HEK293T (cell line): ENCODE measurements around the gene SLC28A3.
"Not testable (repeated sequence)": the region's sequence is repeated elsewhere in the genome, so short reads cannot be mapped to it uniquely, and the experiment has no call there.

ENCODE experiments used
- CTCF ChIA-PET: fragments of 350-600 bp; formaldehyde crosslinking; extraction: SDS; loops from one replicate; lab custom pipeline; 2021; ENCODE audit warnings: antibody characterized with exemption, inconsistent platforms; lab: Yijun Ruan, JAX
- POLR2A ChIA-PET: fragments of 350-600 bp; formaldehyde crosslinking; extraction: SDS; loops from one replicate; lab custom pipeline; 2020; ENCODE audit warnings: antibody characterized with exemption, inconsistent platforms; lab: Yijun Ruan, JAX
- DNase-seq: peaks from one replicate; pipeline ENCODE4 v3.0.0; 2012; ENCODE audit warnings: mixed read lengths; ENCODE audit errors: extremely low spot score
- ARNT ChIP-seq: fragments of 450-650 bp; IDR thresholded peaks from 2 replicates; pipeline ENCODE4 v1.6.1; 2017; ENCODE audit warnings: mild to moderate bottlenecking
- BHLHE40 ChIP-seq: fragments of 450-650 bp; IDR thresholded peaks from 2 replicates; pipeline ENCODE4 v1.6.1; 2016; ENCODE audit warnings: mild to moderate bottlenecking, moderate library complexity, borderline replicate concordance
- CTBP1 ChIP-seq: fragments of 450-650 bp; IDR thresholded peaks from 2 replicates; pipeline ENCODE4 v1.6.1; 2016; ENCODE audit warnings: borderline replicate concordance
- ELF4 ChIP-seq: fragments of 450-650 bp; IDR thresholded peaks from 2 replicates; pipeline ENCODE4 v1.6.1; 2017; ENCODE audit warnings: antibody characterized with exemption
- FOXA1 ChIP-seq: fragments of 450-650 bp; IDR thresholded peaks from 2 replicates; pipeline ENCODE4 v1.6.1; 2016; ENCODE audit warnings: mild to moderate bottlenecking
- FOXK2 ChIP-seq: fragments of 450-650 bp; IDR thresholded peaks from 2 replicates; pipeline ENCODE4 v1.6.1; 2016; ENCODE audit warnings: mild to moderate bottlenecking
- FOXM1 ChIP-seq: fragments of 450-650 bp; IDR thresholded peaks from 2 replicates; pipeline ENCODE4 v1.6.1; 2017; ENCODE audit warnings: mild to moderate bottlenecking, borderline replicate concordance
- HDGF ChIP-seq: fragments of 450-650 bp; IDR thresholded peaks from 2 replicates; pipeline ENCODE4 v1.6.1; 2017; ENCODE audit warnings: antibody characterized with exemption, borderline replicate concordance
- L3MBTL2 ChIP-seq: fragments of 450-650 bp; conservative IDR thresholded peaks from 2 replicates; pipeline ENCODE4 v1.6.1; 2016; ENCODE audit warnings: mild to moderate bottlenecking
- LEF1 ChIP-seq: fragments of 450-650 bp; IDR thresholded peaks from 2 replicates; pipeline ENCODE4 v1.6.1; 2017; ENCODE audit warnings: mild to moderate bottlenecking, borderline replicate concordance
- NFRKB ChIP-seq: fragments of 450-650 bp; IDR thresholded peaks from 2 replicates; pipeline ENCODE4 v1.6.1; 2016; ENCODE audit warnings: mild to moderate bottlenecking, moderate library complexity
- PKNOX1 ChIP-seq: fragments of 450-650 bp; IDR thresholded peaks from 2 replicates; pipeline ENCODE4 v1.6.1; 2016
- SP1 ChIP-seq: fragments of 450-650 bp; IDR thresholded peaks from 2 replicates; pipeline ENCODE4 v1.6.1; 2017
- SUZ12 ChIP-seq: fragments of 450-650 bp; IDR thresholded peaks from 2 replicates; pipeline ENCODE4 v1.6.1; 2016; ENCODE audit warnings: mild to moderate bottlenecking
- TARDBP ChIP-seq: fragments of 450-650 bp; IDR thresholded peaks from 2 replicates; pipeline ENCODE4 v1.6.1; 2016
- ZNF384 ChIP-seq: fragments of 450-650 bp; IDR thresholded peaks from 2 replicates; pipeline ENCODE4 v1.6.1; 2016

SLC28A3 gene

GRCh38 chr9:84371737-84372136 is 31.2 kb upstream of the SLC28A3 start:
- CTCF ChIA-PET: no interaction called here
- no peak for TF ChIP-seq FOXM1
- TF ChIP-seq HDGF: no peak
- no peak for TF ChIP-seq L3MBTL2
- no peak for TF ChIP-seq ZNF384
- no peak for TF ChIP-seq NFRKB
- TF ChIP-seq BHLHE40: no peak
- no peak for TF ChIP-seq SUZ12
- no peak for TF ChIP-seq PKNOX1
- no peak for TF ChIP-seq ELF4
- TF ChIP-seq FOXA1: no peak
- no peak for TF ChIP-seq FOXK2
- no peak for TF ChIP-seq SP1
- no peak for TF ChIP-seq ARNT
- no peak for TF ChIP-seq CTBP1
- TF ChIP-seq TARDBP: no peak
- no peak for TF ChIP-seq LEF1
- POLR2A ChIA-PET: no interaction called here
- no peak for DNase-seq

- ChIA-PET CTCF (no interaction called here), POLR2A (no interaction called here)
- no peak for TF ChIP-seq ELF4
- TF ChIP-seq HDGF: no peak
- no peak for TF ChIP-seq FOXK2
- TF ChIP-seq SP1: no peak
- TF ChIP-seq CTBP1: no peak
- no peak for TF ChIP-seq LEF1
- TF ChIP-seq ZNF384: no peak
- DNase-seq: no peak
Measured at GRCh38 chr9:84368601-84369000, 28.0 kb upstream of the SLC28A3 start.

GRCh38 chr9:84367726-84368125 is 27.2 kb upstream of the SLC28A3 start:
- POLR2A ChIA-PET, DNase-seq: not testable (repeated sequence)
- CTCF ChIA-PET: interaction anchor here (0.6 kb wide), 1 partner anchor 38 kb away, joined by 3 read pairs; no protein-coding TSS in a partner anchor

GRCh38 chr9:84366683-84367082 is 26.1 kb upstream of the SLC28A3 start:
- ChIA-PET POLR2A (no interaction called here), CTCF (no interaction called here)
- no peak for TF ChIP-seq FOXK2
- TF ChIP-seq NFRKB: no peak
- no peak for TF ChIP-seq LEF1
- no peak for TF ChIP-seq PKNOX1
- TF ChIP-seq ARNT: no peak
- TF ChIP-seq SP1: no peak
- DNase-seq: no peak

DNA sequence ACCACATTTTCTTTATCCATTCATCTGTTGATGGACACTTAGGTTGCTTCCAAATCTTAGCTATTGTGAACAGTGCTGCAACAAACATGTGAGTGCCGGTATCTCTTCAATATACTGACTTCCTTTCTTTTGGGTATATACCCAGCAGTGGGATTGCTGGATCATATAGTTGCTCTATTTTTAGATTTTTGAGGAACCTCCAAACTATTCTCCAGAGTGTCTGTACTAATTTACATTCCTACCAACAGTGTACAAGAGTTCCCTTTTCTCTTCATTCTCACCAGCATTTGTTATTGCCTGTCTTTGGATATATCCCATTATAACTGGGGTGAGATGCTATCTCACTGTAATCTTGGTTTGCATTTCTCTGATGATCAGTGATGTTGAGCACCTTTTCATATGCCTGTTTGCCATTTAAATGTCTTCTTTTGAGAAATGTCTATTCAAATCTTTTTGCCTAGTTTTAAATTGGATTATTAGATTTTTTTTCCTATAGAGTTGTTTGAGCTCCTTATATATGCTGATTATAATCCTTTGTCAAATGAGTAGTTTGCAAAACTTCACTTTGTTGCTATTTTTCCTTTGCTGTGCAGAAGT is 24.4 kb upstream of the SLC28A3 start:
- POLR2A ChIA-PET, DNase-seq, CTCF ChIA-PET: not testable (repeated sequence)

DNA sequence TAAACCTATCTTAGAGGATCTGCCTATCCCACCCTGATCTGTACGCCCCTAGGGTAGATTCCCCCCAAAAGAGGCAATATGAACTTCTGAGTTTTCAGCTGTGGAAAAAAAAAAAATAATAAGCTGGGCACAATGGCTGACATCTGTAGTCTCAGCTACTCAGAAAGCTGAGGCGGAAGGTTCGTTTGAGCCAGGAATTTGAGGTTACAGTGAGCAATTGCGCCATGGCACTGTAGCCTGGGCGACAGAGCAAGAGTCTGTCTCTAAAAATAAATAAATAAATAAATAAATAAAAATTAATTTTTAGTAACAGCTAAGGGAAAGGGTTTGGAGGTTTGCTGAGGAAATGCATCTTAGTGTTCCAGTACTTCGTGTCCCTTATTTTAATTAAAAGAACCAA is 21.1 kb upstream of the SLC28A3 start:
- no peak for DNase-seq
- TF ChIP-seq ZNF384 (no peak), TARDBP (no peak), PKNOX1 (no peak), LEF1 (no peak), ARNT (no peak), HDGF (no peak), SUZ12 (no peak)
- ChIA-PET CTCF (interaction anchor here (0.6 kb wide), 2 partner anchors 36 to 1387 kb away, joined by 4 to 6 read pairs; no protein-coding TSS in a partner anchor), POLR2A (no interaction called here)

DNA sequence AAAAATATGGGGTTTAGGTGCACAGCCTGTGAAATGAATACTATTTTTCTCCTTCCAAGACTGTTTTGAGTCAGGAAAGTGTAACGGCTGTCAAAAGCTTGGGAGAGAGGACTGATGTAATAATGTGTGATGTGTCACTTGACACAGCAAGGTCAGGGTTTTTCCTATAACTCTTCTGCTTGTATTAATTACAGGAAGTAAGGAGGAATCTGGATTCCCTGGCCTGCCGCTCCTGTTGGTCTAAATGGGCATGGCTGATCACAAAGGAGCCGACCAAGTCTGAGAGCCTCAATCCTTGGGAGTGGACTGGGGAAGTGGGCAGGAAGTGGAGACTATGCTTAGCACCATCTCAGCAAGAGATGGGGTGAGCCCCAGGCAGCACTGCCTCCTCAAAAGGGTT is 16.7 kb upstream of the SLC28A3 start:
- ChIA-PET CTCF (no interaction called here), POLR2A (no interaction called here)
- TF ChIP-seq ELF4 (no peak), BHLHE40 (no peak), ZNF384 (no peak), FOXM1 (no peak), L3MBTL2 (no peak)
- DNase-seq: no peak

GRCh38 chr9:84354035-84354434 is 13.5 kb upstream of the SLC28A3 start:
- TF ChIP-seq LEF1 (no peak), NFRKB (no peak), SUZ12 (no peak), ARNT (no peak), PKNOX1 (no peak), SP1 (no peak), CTBP1 (no peak), FOXA1 (no peak), HDGF (no peak), FOXK2 (no peak)
- no peak for DNase-seq
- POLR2A ChIA-PET: no interaction called here
- CTCF ChIA-PET: no interaction called here
